K562 (cell line): Measurements from ENCODE around the gene CHRNE. TPM values are rescaled to one million over a fixed set of nuclear protein-coding genes. Genes with fewer than 3 reads are reported as not detected.

Experiments used
- ARID1B ChIP-seq: fragments of 450-650 bp; IDR thresholded peaks from 2 replicates; pipeline ENCODE4 v1.6.1; 2016; ENCODE audit warnings: antibody characterized with exemption, mild to moderate bottlenecking, inconsistent platforms
- DACH1 ChIP-seq: fragments of 450-650 bp; IDR thresholded peaks from 2 replicates; pipeline ENCODE4 v1.6.1; 2018; ENCODE audit not compliant: partially characterized antibody
- HDGF ChIP-seq: fragments of 450-650 bp; IDR thresholded peaks from 2 replicates; pipeline ENCODE4 v1.6.1; 2016
- KAT8 ChIP-seq: fragments of 450-650 bp; IDR thresholded peaks from 2 replicates; pipeline ENCODE4 v1.6.1; 2016; ENCODE audit warnings: low read depth, mild to moderate bottlenecking
- MCM3 ChIP-seq: fragments of 450-650 bp; IDR thresholded peaks from 2 replicates; pipeline ENCODE4 v1.6.1; 2016
- SMARCA5 ChIP-seq: fragments of 450-650 bp; IDR thresholded peaks from 2 replicates; pipeline ENCODE4 v1.6.1; 2016
- TEAD4 ChIP-seq, 2 experiments: sonication (generic) in 1 of 2; formaldehyde crosslinking in 1 of 2; IDR thresholded peaks; 2 replicates each; pipeline versions ENCODE4 v1.6.1 to v1.8.0; 2012 to 2022; ENCODE audit warnings: borderline replicate concordance in 1 of 2, inconsistent platforms in 1 of 2, low read length in 1 of 2, mild to moderate bottlenecking in 1 of 2, missing genetic modification reagents in 1 of 2
- THRB ChIP-seq: fragments of 450-650 bp; formaldehyde crosslinking; conservative IDR thresholded peaks from 2 replicates; pipeline ENCODE4 v1.4.0; 2022; ENCODE audit warnings: mild to moderate bottlenecking, missing genetic modification characterization
- polyA plus RNA-seq, 8 experiments: library from polyadenylated mRNA; depleted of rRNA in 4 of 8; stranded (reverse) in 5 of 8; unstranded in 3 of 8; fragments of >200 nt; fragmentation: Nextera tagmentation in 2 of 8; fragmentation: Illumina TruSeq in 1 of 8; extraction: Ambion mirVana in 2 of 8; extraction: Trizol in 1 of 8; gene quantifications; 2 replicates each; pipeline versions ENCODE4 v1.2.1 to v1.2.3, GENCODE V29; 2011 to 2014; ENCODE audit warnings: inconsistent platforms in 1 of 8, missing spikeins in 1 of 8
- total RNA-seq, 7 experiments: library from RNA; depleted of rRNA in 6 of 7; stranded (reverse); fragments of >200 nt in 6 of 7; fragmentation: Illumina TruSeq in 2 of 7; extraction: Trizol in 2 of 7; gene quantifications; 2 replicates each; pipeline versions ENCODE4 v1.2.1 to v1.2.3, GENCODE V29; 2011 to 2021; ENCODE audit warnings: low replicate concordance in 1 of 7
- TF ChIP-seq, protein P1 (sequence below), 2 experiments: fragments of 450-650 bp in 1 of 2; sonication (generic) in 1 of 2; formaldehyde crosslinking in 1 of 2; IDR thresholded peaks; 2 replicates each; pipeline versions ENCODE4 v1.7.1 to v1.9.0; 2016 to 2022; ENCODE audit warnings: inconsistent platforms in 1 of 2, mild to moderate bottlenecking in 1 of 2, missing genetic modification reagents in 1 of 2
- TF ChIP-seq, protein P2 (sequence below): fragments of 150-350 bp; IDR thresholded peaks from 2 replicates; pipeline ENCODE4 v1.6.1; 2014; ENCODE audit warnings: low read depth, mild to moderate bottlenecking, low read length, borderline replicate concordance
- TF ChIP-seq, protein P3 (sequence below): fragments of 450-650 bp; IDR thresholded peaks from 2 replicates; pipeline ENCODE4 v1.6.1; 2018; ENCODE audit warnings: mild to moderate bottlenecking, low read depth; ENCODE audit not compliant: partially characterized antibody

CHRNE gene
- total and polyA plus RNA-seq, 9 of the 15 experiments (the other 6 are each of a cell fraction or from before 2014, with no cell fraction given): not detected

DNA sequence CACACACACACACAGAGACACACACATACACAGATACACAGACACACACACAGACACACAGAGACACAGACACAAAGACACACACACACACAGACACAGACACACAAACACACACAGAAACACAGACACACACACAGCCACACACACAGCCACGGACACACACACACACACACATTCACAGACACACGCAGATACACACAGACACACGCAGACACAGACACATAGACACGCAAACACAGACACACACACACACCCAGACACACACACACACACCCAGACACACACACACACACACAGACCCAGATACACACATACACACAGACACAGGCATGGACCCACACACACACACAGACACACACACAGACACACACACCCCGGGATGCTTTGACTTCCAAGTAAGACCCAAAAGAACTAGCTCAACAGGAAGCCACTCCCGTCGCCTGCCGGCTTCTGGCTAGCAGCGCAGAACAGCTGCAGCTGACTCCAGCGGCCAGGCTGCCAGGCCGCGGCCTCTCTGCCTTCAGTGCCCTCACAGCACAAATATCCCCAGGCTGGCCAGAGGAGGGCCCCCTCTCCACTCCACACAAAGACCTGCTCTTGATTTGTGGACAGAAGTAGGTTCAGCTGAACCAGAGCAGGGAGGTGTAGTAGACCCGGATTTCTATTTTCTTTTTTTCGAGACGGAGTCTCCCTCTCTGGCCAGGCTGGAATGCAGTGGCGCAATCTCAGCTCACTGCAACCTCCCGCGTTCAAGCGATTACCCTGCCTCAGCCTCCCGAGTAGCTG is 6.0 kb upstream of the CHRNE start (continued):
- TF ChIP-seq, protein P1, sequence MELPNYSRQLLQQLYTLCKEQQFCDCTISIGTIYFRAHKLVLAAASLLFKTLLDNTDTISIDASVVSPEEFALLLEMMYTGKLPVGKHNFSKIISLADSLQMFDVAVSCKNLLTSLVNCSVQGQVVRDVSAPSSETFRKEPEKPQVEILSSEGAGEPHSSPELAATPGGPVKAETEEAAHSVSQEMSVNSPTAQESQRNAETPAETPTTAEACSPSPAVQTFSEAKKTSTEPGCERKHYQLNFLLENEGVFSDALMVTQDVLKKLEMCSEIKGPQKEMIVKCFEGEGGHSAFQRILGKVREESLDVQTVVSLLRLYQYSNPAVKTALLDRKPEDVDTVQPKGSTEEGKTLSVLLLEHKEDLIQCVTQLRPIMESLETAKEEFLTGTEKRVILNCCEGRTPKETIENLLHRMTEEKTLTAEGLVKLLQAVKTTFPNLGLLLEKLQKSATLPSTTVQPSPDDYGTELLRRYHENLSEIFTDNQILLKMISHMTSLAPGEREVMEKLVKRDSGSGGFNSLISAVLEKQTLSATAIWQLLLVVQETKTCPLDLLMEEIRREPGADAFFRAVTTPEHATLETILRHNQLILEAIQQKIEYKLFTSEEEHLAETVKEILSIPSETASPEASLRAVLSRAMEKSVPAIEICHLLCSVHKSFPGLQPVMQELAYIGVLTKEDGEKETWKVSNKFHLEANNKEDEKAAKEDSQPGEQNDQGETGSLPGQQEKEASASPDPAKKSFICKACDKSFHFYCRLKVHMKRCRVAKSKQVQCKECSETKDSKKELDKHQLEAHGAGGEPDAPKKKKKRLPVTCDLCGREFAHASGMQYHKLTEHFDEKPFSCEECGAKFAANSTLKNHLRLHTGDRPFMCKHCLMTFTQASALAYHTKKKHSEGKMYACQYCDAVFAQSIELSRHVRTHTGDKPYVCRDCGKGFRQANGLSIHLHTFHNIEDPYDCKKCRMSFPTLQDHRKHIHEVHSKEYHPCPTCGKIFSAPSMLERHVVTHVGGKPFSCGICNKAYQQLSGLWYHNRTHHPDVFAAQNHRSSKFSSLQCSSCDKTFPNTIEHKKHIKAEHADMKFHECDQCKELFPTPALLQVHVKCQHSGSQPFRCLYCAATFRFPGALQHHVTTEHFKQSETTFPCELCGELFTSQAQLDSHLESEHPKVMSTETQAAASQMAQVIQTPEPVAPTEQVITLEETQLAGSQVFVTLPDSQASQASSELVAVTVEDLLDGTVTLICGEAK (IDR thresholded peaks at IDR 0.05): peak; percentile 54; the same call in 1 of the 2 replicates
- TF ChIP-seq, protein P1 (CRISPR knock-in tag; IDR thresholded peaks at IDR 0.05): no peak
- TF ChIP-seq THRB (CRISPR knock-in tag) (peak; percentile 92), TEAD4 (IDR thresholded peaks at IDR 0.05; ENCODE audit: low read length) (no peak), TEAD4 (CRISPR knock-in tag; IDR thresholded peaks at IDR 0.05; ENCODE audit: borderline replicate concordance) (no peak), KAT8 (no peak), DACH1 (peak; percentile 23), ARID1B (peak; percentile 55), HDGF (peak; percentile 95), SMARCA5 (peak; percentile 82; the same call in 1 of the 2 replicates), MCM3 (peak; percentile 44; the same call in 1 of the 2 replicates)
- TF ChIP-seq, protein P2, sequence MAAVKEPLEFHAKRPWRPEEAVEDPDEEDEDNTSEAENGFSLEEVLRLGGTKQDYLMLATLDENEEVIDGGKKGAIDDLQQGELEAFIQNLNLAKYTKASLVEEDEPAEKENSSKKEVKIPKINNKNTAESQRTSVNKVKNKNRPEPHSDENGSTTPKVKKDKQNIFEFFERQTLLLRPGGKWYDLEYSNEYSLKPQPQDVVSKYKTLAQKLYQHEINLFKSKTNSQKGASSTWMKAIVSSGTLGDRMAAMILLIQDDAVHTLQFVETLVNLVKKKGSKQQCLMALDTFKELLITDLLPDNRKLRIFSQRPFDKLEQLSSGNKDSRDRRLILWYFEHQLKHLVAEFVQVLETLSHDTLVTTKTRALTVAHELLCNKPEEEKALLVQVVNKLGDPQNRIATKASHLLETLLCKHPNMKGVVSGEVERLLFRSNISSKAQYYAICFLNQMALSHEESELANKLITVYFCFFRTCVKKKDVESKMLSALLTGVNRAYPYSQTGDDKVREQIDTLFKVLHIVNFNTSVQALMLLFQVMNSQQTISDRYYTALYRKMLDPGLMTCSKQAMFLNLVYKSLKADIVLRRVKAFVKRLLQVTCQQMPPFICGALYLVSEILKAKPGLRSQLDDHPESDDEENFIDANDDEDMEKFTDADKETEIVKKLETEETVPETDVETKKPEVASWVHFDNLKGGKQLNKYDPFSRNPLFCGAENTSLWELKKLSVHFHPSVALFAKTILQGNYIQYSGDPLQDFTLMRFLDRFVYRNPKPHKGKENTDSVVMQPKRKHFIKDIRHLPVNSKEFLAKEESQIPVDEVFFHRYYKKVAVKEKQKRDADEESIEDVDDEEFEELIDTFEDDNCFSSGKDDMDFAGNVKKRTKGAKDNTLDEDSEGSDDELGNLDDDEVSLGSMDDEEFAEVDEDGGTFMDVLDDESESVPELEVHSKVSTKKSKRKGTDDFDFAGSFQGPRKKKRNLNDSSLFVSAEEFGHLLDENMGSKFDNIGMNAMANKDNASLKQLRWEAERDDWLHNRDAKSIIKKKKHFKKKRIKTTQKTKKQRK: no peak
- TF ChIP-seq, protein P3, sequence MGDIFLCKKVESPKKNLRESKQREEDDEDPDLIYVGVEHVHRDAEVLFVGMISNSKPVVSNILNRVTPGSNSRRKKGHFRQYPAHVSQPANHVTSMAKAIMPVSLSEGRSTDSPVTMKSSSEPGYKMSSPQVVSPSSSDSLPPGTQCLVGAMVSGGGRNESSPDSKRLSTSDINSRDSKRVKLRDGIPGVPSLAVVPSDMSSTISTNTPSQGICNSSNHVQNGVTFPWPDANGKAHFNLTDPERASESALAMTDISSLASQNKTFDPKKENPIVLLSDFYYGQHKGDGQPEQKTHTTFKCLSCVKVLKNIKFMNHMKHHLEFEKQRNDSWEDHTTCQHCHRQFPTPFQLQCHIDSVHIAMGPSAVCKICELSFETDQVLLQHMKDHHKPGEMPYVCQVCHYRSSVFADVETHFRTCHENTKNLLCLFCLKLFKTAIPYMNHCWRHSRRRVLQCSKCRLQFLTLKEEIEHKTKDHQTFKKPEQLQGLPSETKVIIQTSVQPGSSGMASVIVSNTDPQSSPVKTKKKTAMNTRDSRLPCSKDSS: peak; percentile 53
